HS-27A (cell line): Measurements from ENCODE around the gene MRPL23.

Experiments
- DNase-seq: peaks from one replicate; pipeline ENCODE4 v3.0.0-alpha.2; 2012; ENCODE audit warnings: low read depth, missing footprints

MRPL23 gene

GRCh38 chr11:1946812-1947484 lies at the start of gene MRPL23:
Gene MRPL23, plus strand, starts transcription at chr11:1947332. Its CDS starts 31 bp downstream, at chr11:1947363.
- no peak for DNase-seq

DNA sequence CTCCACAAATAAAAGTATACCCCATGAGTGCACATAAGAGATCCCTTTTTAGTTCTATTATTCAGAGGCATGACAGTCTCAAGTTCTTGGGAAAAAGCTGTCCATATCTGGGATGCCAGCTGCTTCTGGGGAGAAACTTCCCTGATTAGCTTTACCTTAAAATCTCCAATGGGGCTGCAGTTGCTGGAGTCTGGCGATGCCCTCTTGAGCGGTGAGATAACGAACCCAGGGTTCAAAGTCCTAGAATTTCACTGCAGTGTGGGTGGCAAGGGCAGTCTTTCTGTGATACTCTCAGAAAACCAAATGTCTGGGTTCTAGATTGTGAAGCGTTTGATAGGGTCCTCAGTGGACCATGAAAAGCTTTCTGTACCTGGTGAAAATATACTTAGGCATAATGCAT lies 48.0 kb upstream of the MRPL23 start:
- DNase-seq, result no peak

DNA sequence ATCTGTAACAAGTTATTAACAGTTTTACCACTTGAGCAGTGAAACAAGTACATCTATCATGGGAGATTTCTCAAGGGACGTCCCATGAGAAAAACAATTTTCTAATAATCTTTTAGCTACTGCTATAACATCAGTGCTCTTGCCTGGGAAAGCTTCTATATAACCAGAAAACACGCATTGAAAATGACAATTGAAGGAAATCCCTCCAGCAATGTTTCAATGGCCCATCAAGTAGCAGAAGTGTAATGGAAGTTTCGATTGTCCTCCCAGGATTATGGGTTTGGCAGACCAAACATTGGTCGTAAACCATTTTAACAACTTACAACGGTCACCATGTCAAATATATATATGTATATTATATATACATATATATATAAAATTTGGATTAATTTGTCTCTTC lies 47.4 kb upstream of the MRPL23 start:
- no peak for DNase-seq

GRCh38 chr11:1906181-1906580 lies 41.0 kb upstream of the MRPL23 start:
- no peak for DNase-seq

DNA sequence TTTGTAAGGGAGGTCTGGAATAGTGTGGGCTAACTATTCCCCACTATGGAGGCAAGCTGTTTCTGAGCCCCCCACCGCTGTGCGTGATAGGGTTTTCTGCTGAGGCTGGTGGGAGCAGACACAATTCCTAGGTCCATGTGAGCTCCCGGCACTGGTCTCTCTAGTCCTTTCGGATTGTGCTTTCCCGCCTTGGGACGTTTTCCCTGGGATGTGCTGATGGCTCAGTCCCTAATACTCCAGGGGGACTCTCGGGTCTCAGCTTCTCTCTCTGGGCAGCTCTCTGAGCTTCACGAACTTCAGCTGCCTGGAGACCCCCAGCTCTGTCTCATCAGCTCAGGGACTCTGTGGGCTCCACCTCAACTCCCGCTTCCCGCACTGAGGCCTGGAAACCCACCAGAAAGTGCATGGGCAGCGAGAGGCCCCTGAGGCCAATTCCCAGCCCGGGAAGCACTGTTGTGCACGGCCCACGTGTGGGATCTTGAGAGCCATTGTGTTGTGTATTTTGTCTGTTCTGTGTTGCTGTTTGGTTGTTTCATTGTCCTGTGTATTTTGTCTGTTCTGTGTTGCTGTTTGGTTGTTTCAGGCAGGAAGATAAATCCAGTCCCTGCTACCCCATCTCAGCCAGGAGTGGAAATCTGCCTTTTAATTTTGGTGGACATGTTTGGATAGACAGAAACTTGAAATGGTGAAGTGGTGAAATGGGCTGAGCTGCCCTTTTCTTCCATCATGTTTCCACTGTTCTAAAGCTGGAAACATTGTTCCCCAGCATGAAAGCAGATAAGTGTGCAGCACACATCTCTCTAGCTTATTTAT lies 40.3 kb upstream of the MRPL23 start:
- no peak for DNase-seq

GRCh38 chr11:1908618-1909017 lies 38.5 kb upstream of the MRPL23 start:
- DNase-seq, result no peak

DNA sequence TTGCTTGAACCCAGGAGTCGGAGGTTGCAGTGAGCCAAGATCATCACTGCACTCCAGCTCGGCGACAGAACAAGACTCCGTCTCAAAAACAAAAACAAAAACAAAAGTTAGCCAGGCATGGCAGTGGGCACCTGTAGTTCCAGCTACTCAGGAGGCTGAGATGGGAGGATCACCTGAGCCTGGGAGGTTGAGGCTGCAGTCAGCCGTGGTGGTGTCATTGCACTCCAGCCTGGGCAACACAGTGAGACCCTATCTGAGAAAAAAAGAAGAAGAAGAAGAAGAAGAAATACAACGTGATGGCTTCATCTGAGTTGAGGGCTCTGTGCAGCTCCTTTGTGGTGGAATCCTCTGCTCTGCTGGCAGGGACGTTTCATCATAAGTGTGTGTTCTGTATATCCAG lies 37.6 kb upstream of the MRPL23 start:
- no peak for DNase-seq

- no peak for DNase-seq
Measured at GRCh38 chr11:1912289-1912878, 34.7 kb upstream of the MRPL23 start.

- DNase-seq, result no peak
Measured at GRCh38 chr11:1913271-1914060, 33.7 kb upstream of the MRPL23 start.

GRCh38 chr11:1915795-1916131 lies 31.4 kb upstream of the MRPL23 start:
- DNase-seq, result no peak

- no peak for DNase-seq
Measured at GRCh38 chr11:1916132-1916985, 30.8 kb upstream of the MRPL23 start.

GRCh38 chr11:1916986-1917522 lies 30.1 kb upstream of the MRPL23 start:
- no peak for DNase-seq

- DNase-seq, result no peak
Measured at GRCh38 chr11:1917523-1918435, 29.4 kb upstream of the MRPL23 start.

- DNase-seq, result no peak
Measured at GRCh38 chr11:1918436-1919315, 28.5 kb upstream of the MRPL23 start.

DNA sequence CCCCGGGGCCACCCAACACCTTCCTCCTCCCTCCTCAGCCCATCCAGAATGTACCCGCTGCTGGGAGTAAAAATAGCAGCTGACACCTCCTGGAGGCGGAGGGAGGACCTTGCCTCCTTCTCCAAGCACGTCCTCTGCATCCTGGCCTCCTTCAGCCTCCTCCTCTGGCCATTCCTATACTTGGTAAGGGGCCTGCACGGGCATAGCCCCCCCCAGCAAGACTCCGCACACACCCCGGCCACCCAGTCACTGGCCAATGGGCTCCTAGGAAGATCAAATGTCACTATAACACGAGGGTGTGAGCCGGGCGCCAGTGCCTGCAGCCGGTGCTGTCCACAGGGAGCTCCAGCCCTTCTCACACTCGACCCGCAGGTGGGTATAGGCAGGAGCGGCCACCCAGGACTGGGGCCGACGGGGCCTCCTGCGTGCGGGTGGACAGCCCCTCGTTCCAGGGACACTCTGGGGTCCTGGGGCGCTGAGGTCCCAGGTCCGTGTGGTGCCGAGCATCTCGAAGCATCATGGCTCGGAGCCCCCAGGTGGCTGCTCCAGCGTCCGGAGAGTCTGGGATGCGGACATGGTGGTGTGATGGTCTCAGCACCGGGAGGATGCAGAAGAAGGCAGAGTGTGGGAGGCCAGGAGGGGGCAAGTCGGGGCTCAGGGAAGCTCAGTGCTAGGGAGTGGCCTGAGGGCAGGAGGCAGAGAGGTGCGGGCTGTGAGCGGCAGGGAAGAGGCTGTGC lies 27.6 kb upstream of the MRPL23 start, which contains the start of gene TNNT3:
Gene TNNT3, plus strand, starts transcription at position 313 of the 737 bp plus-strand sequence. CDS start 3,172 bp downstream, outside the sequence.
- DNase-seq, result no peak

- DNase-seq, result no peak
Measured at GRCh38 chr11:1920128-1920908, 26.8 kb upstream of the MRPL23 start.

GRCh38 chr11:1920909-1921573 lies 26.1 kb upstream of the MRPL23 start:
- no peak for DNase-seq
